Pancreas (tissue), 10 donors: ENCODE results near the gene HS6ST2. TPM values are rescaled to one million over a fixed set of nuclear protein-coding genes. Genes with fewer than 3 reads are reported as not detected.

Experiments
- ATAC-seq, 4 donors: fragments of 200-7000 bp; cut with Tn5 transposase; one replicate each; pipeline versions ENCODE4 v1.8.0 to v1.9.1; 2020; ENCODE audit warnings: mild to moderate bottlenecking in 4 of 4, moderate library complexity in 4 of 4
- DNase-seq, 6 donors: peaks; one replicate each; pipeline ENCODE4 v3.0.0-alpha.2; 2020
- FAIRE-seq: peaks from 2 replicates; lab custom pipeline; 2012; peaks lifted over from hg19 to GRCh38; lab: Jason Lieb, UNC
- H3K27ac ChIP-seq, 4 donors: fragments of 200-600 bp; sonication (generic); 1 replicate in 3 of 4; 2 replicates in 1 of 4; pipeline versions ENCODE4 v1.5.0 to v1.8.0; 2020
- H3K27me3 ChIP-seq, 4 donors: fragments of 200-600 bp; one replicate each; pipeline ENCODE4 v1.8.0; 2021
- H3K36me3 ChIP-seq, 3 donors: fragments of 200-600 bp; sonication (generic) in 1 of 3; one replicate each; pipeline versions ENCODE4 v1.5.0 to v1.8.0; 2020 to 2021
- H3K4me1 ChIP-seq, 3 donors: fragments of 200-600 bp; one replicate each; pipeline ENCODE4 v1.8.0; 2021
- H3K4me3 ChIP-seq, 4 donors: fragments of 200-600 bp; sonication (generic) in 2 of 4; one replicate each; pipeline versions ENCODE4 v1.5.0 to v1.8.0; 2020 to 2021
- H3K9me3 ChIP-seq, 4 donors: fragments of 200-600 bp; one replicate each; pipeline ENCODE4 v1.8.0; 2021
- WGBS, 2 donors: extraction: QIAGEN DNeasy Blood & Tissue Kit; methylation state at CpG; one replicate each; pipeline ENCODE4 v1.1.7; 2013; 5-methylcytosine and 5-hydroxymethylcytosine counted together
- intact Hi-C, 3 donors: fragments of 100-400 bp; cut with DNase I; formaldehyde crosslinking; loops; one replicate each; pipeline versions ENCODE4 v1.11.1 to v1.14.2; 2022
- polyA plus RNA-seq, 2 donors: library from polyadenylated mRNA; stranded (reverse); fragments of 200-250 nt; gene quantifications; one replicate each; pipeline ENCODE4 v1.2.3, GENCODE V29; 2013
- total RNA-seq, 6 donors: library from RNA; stranded (reverse); fragmentation: NEBNext Ultra II Directional in 4 of 6; extraction: Animal tissue kit (Norgen Biotek cat#: 25700) in 4 of 6; gene quantifications; one replicate each; pipeline versions ENCODE4 v1.2.1 to v1.2.4, GENCODE V29; 2021 to 2023
- TF ChIP-seq, protein P1 (sequence below), 4 donors: fragments of 200-600 bp; sonication (generic) in 3 of 4; IDR thresholded peaks; one replicate each; pipeline versions ENCODE4 v1.5.0 to v1.8.0; 2021; ENCODE audit warnings: antibody characterized with exemption in 4 of 4
- donor health status: healthy with polysubstance abuse.
- donor health status: DM: no; HTN: no; CAD: no; lungs with moderate emphysema.
- donor health status: DM: no; HTN: no; CAD: no.
- donor health status: control.
- donor health status: control.
- donor health status: Bipolar disorder and iron deficiency.
- donor health status: DM: yes; HTN: yes; CAD: no.
- donor health status: DM: no; HTN: no; CAD: no.
- donor health status: DM: no; HTN: no; CAD: no.
- donor health status: DM: yes; HTN: yes; CAD: no.

HS6ST2 gene
- total and polyA plus RNA-seq, 8 donors, result 0.72 to 5.9 (median 3.4) TPM

- 73 to 76% methylated on average over 2 of the region's 2 CpGs for WGBS, 2 donors
- no peak for FAIRE-seq
- DNase-seq, result no peak
- Histone ChIP-seq H3K4me1 (no peaks in the 10 kb centered on the region), H3K4me3 (no peak overlapping the region), H3K9me3 (no peaks in the 10 kb centered on the region), H3K36me3 (no peaks in the 10 kb centered on the region), H3K27me3 (peaks cover 0 to 8% (median 0%) of the 10 kb centered on the region in 4 donors), H3K27ac (no peak overlapping the region)
- intact Hi-C loops, result no loop called here
- TF ChIP-seq, protein P1, sequence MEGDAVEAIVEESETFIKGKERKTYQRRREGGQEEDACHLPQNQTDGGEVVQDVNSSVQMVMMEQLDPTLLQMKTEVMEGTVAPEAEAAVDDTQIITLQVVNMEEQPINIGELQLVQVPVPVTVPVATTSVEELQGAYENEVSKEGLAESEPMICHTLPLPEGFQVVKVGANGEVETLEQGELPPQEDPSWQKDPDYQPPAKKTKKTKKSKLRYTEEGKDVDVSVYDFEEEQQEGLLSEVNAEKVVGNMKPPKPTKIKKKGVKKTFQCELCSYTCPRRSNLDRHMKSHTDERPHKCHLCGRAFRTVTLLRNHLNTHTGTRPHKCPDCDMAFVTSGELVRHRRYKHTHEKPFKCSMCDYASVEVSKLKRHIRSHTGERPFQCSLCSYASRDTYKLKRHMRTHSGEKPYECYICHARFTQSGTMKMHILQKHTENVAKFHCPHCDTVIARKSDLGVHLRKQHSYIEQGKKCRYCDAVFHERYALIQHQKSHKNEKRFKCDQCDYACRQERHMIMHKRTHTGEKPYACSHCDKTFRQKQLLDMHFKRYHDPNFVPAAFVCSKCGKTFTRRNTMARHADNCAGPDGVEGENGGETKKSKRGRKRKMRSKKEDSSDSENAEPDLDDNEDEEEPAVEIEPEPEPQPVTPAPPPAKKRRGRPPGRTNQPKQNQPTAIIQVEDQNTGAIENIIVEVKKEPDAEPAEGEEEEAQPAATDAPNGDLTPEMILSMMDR (IDR thresholded peaks at IDR 0.05), result no peak
- no peak for ATAC-seq
Observed at GRCh38 chrX:132623300-132623699, 335.1 kb downstream of the HS6ST2 start.

GRCh38 chrX:132622130-132622529 lies 336.3 kb downstream of the HS6ST2 start:
- TF ChIP-seq, protein P1 (IDR thresholded peaks at IDR 0.05), result no peak
- no peak for ATAC-seq
- intact Hi-C loops, result no loop called here
- 70 to 89% methylated on average over 4 of the region's 4 CpGs for WGBS, 2 donors
- Histone ChIP-seq H3K9me3 (no peaks in the 10 kb centered on the region), H3K36me3 (no peaks in the 10 kb centered on the region), H3K27ac (no peak overlapping the region), H3K4me1 (no peaks in the 10 kb centered on the region), H3K27me3 (peaks cover 0 to 4% (median 0%) of the 10 kb centered on the region in 4 donors), H3K4me3 (no peak overlapping the region)
- no peak for FAIRE-seq
- no peak for DNase-seq

- H3K4me3 ChIP-seq, result no peak overlapping the region
- DNase-seq, result no peak
- peak in 2 of 4 donors; percentile 61 to 62 for ATAC-seq
- no peaks in the 10 kb centered on the region for H3K9me3 ChIP-seq
- H3K4me1 ChIP-seq, result no peaks in the 10 kb centered on the region
- H3K27me3 ChIP-seq, result no peaks in the 10 kb centered on the region
- TF ChIP-seq, protein P1 (IDR thresholded peaks at IDR 0.05), result no peak
- H3K27ac ChIP-seq, result no peak overlapping the region
- FAIRE-seq, result no peak
- intact Hi-C loops, result loop anchor here in 2 of 3 donors (10.0 kb wide), 2 partner anchors 324 to 774 kb away; no protein-coding TSS in a partner anchor
- no peaks in the 10 kb centered on the region for H3K36me3 ChIP-seq
- WGBS, 2 donors, result 47 to 58% methylated on average over 3 of the region's 3 CpGs
Observed at GRCh38 chrX:132618810-132619209, 339.6 kb downstream of the HS6ST2 start.

- Histone ChIP-seq H3K36me3 (no peaks in the 10 kb centered on the region), H3K4me1 (no peaks in the 10 kb centered on the region), H3K27ac (no peak overlapping the region), H3K4me3 (no peak overlapping the region), H3K27me3 (peaks cover 0 to 6% (median 0%) of the 10 kb centered on the region in 4 donors), H3K9me3 (no peaks in the 10 kb centered on the region)
- intact Hi-C loops, result loop anchor here in 2 of 3 donors (10.0 kb wide), 2 partner anchors 321 to 771 kb away; no protein-coding TSS in a partner anchor
- DNase-seq, result peak in 5 of 6 donors; percentile 31 to 58 (median 41)
- peak; percentile 53 to 86 (median 80) for ATAC-seq
- FAIRE-seq, result no peak
- TF ChIP-seq, protein P1 (IDR thresholded peaks at IDR 0.05), result peak; percentile 26 to 37 (median 27)
- WGBS, 2 donors, result 15 to 22% methylated on average over 4 of the region's 4 CpGs
Observed at GRCh38 chrX:132615391-132616131, 342.9 kb downstream of the HS6ST2 start.

GRCh38 chrX:132614297-132614696 lies 344.1 kb downstream of the HS6ST2 start:
- TF ChIP-seq, protein P1 (IDR thresholded peaks at IDR 0.05), result no peak
- 63 to 66% methylated on average over 6 of the region's 6 CpGs for WGBS, 2 donors
- intact Hi-C loops, result loop anchor here in 2 of 3 donors (10.0 kb wide), 2 partner anchors 319 to 769 kb away; no protein-coding TSS in a partner anchor

More at GRCh38 chrX:132614297-132614696, 344.1 kb downstream of the HS6ST2 start:
- H3K9me3 ChIP-seq, result no peaks in the 10 kb centered on the region
- FAIRE-seq, result no peak
- no peak overlapping the region for H3K4me3 ChIP-seq
- peaks cover 0 to 6% (median 0%) of the 10 kb centered on the region in 4 donors for H3K27me3 ChIP-seq
- no peaks in the 10 kb centered on the region for H3K4me1 ChIP-seq
- peak in 2 of 4 donors; percentile 36 to 43 for ATAC-seq
- no peaks in the 10 kb centered on the region for H3K36me3 ChIP-seq
- DNase-seq, result no peak
- H3K27ac ChIP-seq, result no peak overlapping the region
